Measurements from ENCODE around the gene MAD1L1.

MAD1L1 gene

GRCh38 chr7:1902231-1902855, 330.4 kb downstream of the MAD1L1 start:
- in situ Hi-C loops (cut with HindIII; ENCODE audit: low sequenced_read_pairs) = no loop called here
- no peak for TF ChIP-seq CTCF (IDR thresholded peaks at IDR 0.05; ENCODE audit: low read depth, low read length, missing control alignments)
- H3K4me3 ChIP-seq (ENCODE audit: low read depth, low read length) = no peak overlapping the region
- DNase-seq (ENCODE audit: low read depth) = no peak

GRCh38 chr7:1901431-1902210, 331.1 kb downstream of the MAD1L1 start:
- H3K4me3 ChIP-seq (ENCODE audit: low read depth, low read length) = no peak overlapping the region
- DNase-seq (ENCODE audit: low read depth) = no peak
- TF ChIP-seq CTCF (IDR thresholded peaks at IDR 0.05; ENCODE audit: low read depth, low read length, missing control alignments) = no peak
- in situ Hi-C loops (cut with HindIII; ENCODE audit: low sequenced_read_pairs) = no loop called here

- no peak overlapping the region for H3K4me3 ChIP-seq (ENCODE audit: low read depth, low read length)
- in situ Hi-C loops (cut with HindIII; ENCODE audit: low sequenced_read_pairs) = no loop called here
- no peak for DNase-seq (ENCODE audit: low read depth)
- TF ChIP-seq CTCF (IDR thresholded peaks at IDR 0.05; ENCODE audit: low read depth, low read length, missing control alignments) = no peak
Measured at GRCh38 chr7:1900847-1901246, 331.9 kb downstream of the MAD1L1 start.

GRCh38 chr7:1899951-1900762, 332.6 kb downstream of the MAD1L1 start:
- no peak for TF ChIP-seq CTCF (IDR thresholded peaks at IDR 0.05; ENCODE audit: low read depth, low read length, missing control alignments)
- no peak overlapping the region for H3K4me3 ChIP-seq (ENCODE audit: low read depth, low read length)
- no peak for DNase-seq (ENCODE audit: low read depth)
- in situ Hi-C loops (cut with HindIII; ENCODE audit: low sequenced_read_pairs) = no loop called here

GRCh38 chr7:1899196-1899595, 333.5 kb downstream of the MAD1L1 start:
- DNase-seq (ENCODE audit: low read depth) = peak; percentile 72
- no peak for TF ChIP-seq CTCF (IDR thresholded peaks at IDR 0.05; ENCODE audit: low read depth, low read length, missing control alignments)
- H3K4me3 ChIP-seq (ENCODE audit: low read depth, low read length) = no peak overlapping the region
- in situ Hi-C loops (cut with HindIII; ENCODE audit: low sequenced_read_pairs) = no loop called here

- no peak overlapping the region for H3K4me3 ChIP-seq (ENCODE audit: low read depth, low read length)
- in situ Hi-C loops (cut with HindIII; ENCODE audit: low sequenced_read_pairs) = no loop called here
- no peak for TF ChIP-seq CTCF (IDR thresholded peaks at IDR 0.05; ENCODE audit: low read depth, low read length, missing control alignments)
- DNase-seq (ENCODE audit: low read depth) = no peak
Measured at GRCh38 chr7:1898628-1899185, 334.0 kb downstream of the MAD1L1 start.

Data from astrocyte of the cerebellum (primary cell).